GM12878 (cell line): ENCODE data around the gene CKAP5. TPM values are rescaled to one million over a fixed set of nuclear protein-coding genes. Genes with fewer than 3 reads are reported as not detected.

Experiments used
- ATAC-seq: fragments of 200-7000 bp; cut with Tn5 transposase; 3 replicates; pipeline ENCODE4 v1.9.1; 2020; ENCODE audit warnings: mild to moderate bottlenecking, moderate library complexity
- BruUV-seq: library from RNA; stranded (reverse); fragments of 400-500 nt; replicated peaks from 2 replicates; lab custom pipeline; 2021; lab: Mats Ljungman, UMichigan
- CTCF ChIA-PET: fragments of 300-600 bp; sonication (Branson Sonifier 250); formaldehyde crosslinking; extraction: SDS; loops from one replicate; lab custom pipeline; 2021; ENCODE audit warnings: inconsistent platforms; lab: Yijun Ruan, JAX
- POLR2A ChIA-PET: fragments of 350-600 bp; formaldehyde crosslinking; extraction: SDS; loops from one replicate; lab custom pipeline; 2021; ENCODE audit warnings: inconsistent platforms; lab: Charles Lee
- RAD21 ChIA-PET: fragments of 300-600 bp; sonication (Branson Sonifier 250); formaldehyde crosslinking; loops from one replicate; lab custom pipeline; 2023; ENCODE audit warnings: antibody characterized with exemption; ENCODE audit not compliant: unreplicated experiment; lab: Charles Lee
- SMC1A ChIA-PET: fragments of 300-600 bp; sonication (Branson Sonifier 250); formaldehyde crosslinking; loops from one replicate; lab custom pipeline; 2023; ENCODE audit not compliant: unreplicated experiment, uncharacterized antibody; lab: Charles Lee
- DNase-seq: peaks from one replicate; pipeline ENCODE4 v3.0.0-alpha.2; 2011; ENCODE audit warnings: low read depth, low spot score
- FAIRE-seq: peaks from 3 replicates; lab custom pipeline; 2011; peaks lifted over from hg19 to GRCh38; lab: Jason Lieb, UNC
- H2AFZ ChIP-seq: 2 replicates; pipeline ENCODE4 v1.6.0; 2011; ENCODE audit warnings: low read depth, low read length, control low read depth; ENCODE audit not compliant: control insufficient read depth
- H3K27ac ChIP-seq: 2 replicates; pipeline ENCODE4 v1.5.1; 2011; ENCODE audit warnings: control low read depth; ENCODE audit not compliant: control insufficient read depth, insufficient read depth
- H3K27me3 ChIP-seq, 2 experiments: replicated peaks in 1 of 2; 2 replicates each; pipeline versions ENCODE4 v1.6.0 to v1.6.1; 2011; ENCODE audit warnings: low read length in 1 of 2; ENCODE audit not compliant: control insufficient read depth in 2 of 2, insufficient read depth in 2 of 2
- H3K36me3 ChIP-seq, 2 experiments: 2 replicates each; pipeline ENCODE4 v1.5.1; 2011; ENCODE audit warnings: low read length in 1 of 2; ENCODE audit not compliant: control insufficient read depth in 2 of 2, insufficient read depth in 2 of 2
- H3K4me1 ChIP-seq: 2 replicates; pipeline ENCODE4 v1.6.1; 2011; ENCODE audit warnings: mild to moderate bottlenecking, low read length, moderate library complexity, mixed read lengths; ENCODE audit not compliant: control insufficient read depth, insufficient read depth
- H3K4me2 ChIP-seq: 2 replicates; pipeline ENCODE4 v1.6.0; 2011; ENCODE audit warnings: control low read depth; ENCODE audit not compliant: control insufficient read depth, insufficient read depth
- H3K4me3 ChIP-seq: fragments of 200-600 bp; sonication (generic); 2 replicates; pipeline ENCODE4 v1.5.1; 2016
- H3K79me2 ChIP-seq: 2 replicates; pipeline ENCODE4 v1.6.0; 2011; ENCODE audit warnings: low read length; ENCODE audit not compliant: control insufficient read depth, insufficient read depth
- H3K9ac ChIP-seq: 2 replicates; pipeline ENCODE4 v1.8.0; 2011; ENCODE audit warnings: low read length, control low read depth, mixed read lengths; ENCODE audit not compliant: control insufficient read depth, insufficient read depth
- H3K9me3 ChIP-seq: replicated peaks from 3 replicates; pipeline ENCODE4 v1.5.1; 2011; ENCODE audit warnings: mild to moderate bottlenecking, low read length; ENCODE audit not compliant: control insufficient read depth, insufficient read depth
- H4K20me1 ChIP-seq: 2 replicates; pipeline ENCODE4 v1.6.0; 2011; ENCODE audit not compliant: control insufficient read depth, insufficient read depth
- ASH2L ChIP-seq: fragments of 300-600, 200-600 bp; sonication (generic); IDR thresholded peaks from 2 replicates; pipeline ENCODE4 v1.6.1; 2017; ENCODE audit warnings: low read depth, mild to moderate bottlenecking, borderline replicate concordance
- BHLHE40 ChIP-seq, 2 experiments: fragments of 450-650 bp in 1 of 2; IDR thresholded peaks; 2 replicates each; pipeline ENCODE4 v1.6.1; 2011 to 2017; ENCODE audit warnings: low read depth in 2 of 2, borderline replicate concordance in 1 of 2, improper control_type of control experiment in 1 of 2, low read length in 1 of 2, mild to moderate bottlenecking in 1 of 2
- BMI1 ChIP-seq: fragments of 450-650 bp; IDR thresholded peaks from 2 replicates; pipeline ENCODE4 v1.6.1; 2016; ENCODE audit warnings: mild to moderate bottlenecking, moderate library complexity, borderline replicate concordance
- CREB1 ChIP-seq: IDR thresholded peaks from 2 replicates; pipeline ENCODE4 v1.6.1; 2012; ENCODE audit warnings: low read depth, mild to moderate bottlenecking, inconsistent platforms
- CTCF ChIP-seq, 3 experiments: IDR thresholded peaks in 2 of 3; conservative IDR thresholded peaks in 1 of 3; 2 replicates each; pipeline ENCODE4 v1.5.1; 2011; ENCODE audit warnings: low read depth in 3 of 3, low read length in 3 of 3, mild to moderate bottlenecking in 3 of 3, control low read depth in 2 of 3, moderate library complexity in 2 of 3, inconsistent platforms in 1 of 3, mixed read lengths in 1 of 3; ENCODE audit not compliant: control insufficient read depth in 2 of 3, insufficient read depth in 1 of 3; ENCODE audit errors: extremely low read depth in 1 of 3
- E4F1 ChIP-seq: fragments of 450-650 bp; IDR thresholded peaks from 2 replicates; pipeline ENCODE4 v1.6.1; 2018; ENCODE audit warnings: borderline replicate concordance, mild to moderate bottlenecking; ENCODE audit not compliant: partially characterized antibody
- MTA2 ChIP-seq: fragments of 450-650 bp; IDR thresholded peaks from 2 replicates; pipeline ENCODE4 v1.6.1; 2016; ENCODE audit warnings: low read depth, mild to moderate bottlenecking, moderate library complexity
- MTA3 ChIP-seq: IDR thresholded peaks from 2 replicates; pipeline ENCODE4 v1.6.1; 2012; ENCODE audit warnings: low read length, inconsistent platforms, borderline replicate concordance
- RB1 ChIP-seq: fragments of 450-650 bp; formaldehyde crosslinking; IDR thresholded peaks from 2 replicates; pipeline ENCODE4 v1.6.1; 2017; ENCODE audit warnings: mild to moderate bottlenecking, borderline replicate concordance
- RELA ChIP-seq: fragments of 450-650 bp; IDR thresholded peaks from 2 replicates; pipeline ENCODE4 v1.8.0; 2014; ENCODE audit warnings: borderline replicate concordance; ENCODE audit not compliant: partially characterized antibody
- SIX5 ChIP-seq: IDR thresholded peaks from 2 replicates; pipeline ENCODE4 v1.6.1; 2011; ENCODE audit warnings: mild to moderate bottlenecking, low read depth, low read length, moderate library complexity; ENCODE audit not compliant: severe bottlenecking
- SMC3 ChIP-seq: IDR thresholded peaks from 2 replicates; pipeline ENCODE4 v1.6.1; 2011; ENCODE audit warnings: low read length, improper control_type of control experiment, borderline replicate concordance
- SREBF1 ChIP-seq: IDR thresholded peaks from 2 replicates; pipeline ENCODE4 v1.6.1; 2012; ENCODE audit warnings: mild to moderate bottlenecking, low read length
- SUPT20H ChIP-seq: IDR thresholded peaks from 2 replicates; pipeline ENCODE4 v1.6.1; 2011; ENCODE audit warnings: low read depth, mild to moderate bottlenecking, low read length, moderate library complexity, borderline replicate concordance; ENCODE audit not compliant: control insufficient read depth
- TAF1 ChIP-seq: IDR thresholded peaks from 2 replicates; pipeline ENCODE4 v1.6.1; 2011; ENCODE audit warnings: mild to moderate bottlenecking, low read depth, low read length, borderline replicate concordance
- ZZZ3 ChIP-seq: IDR thresholded peaks from 2 replicates; pipeline ENCODE4 v1.6.1; 2011; ENCODE audit warnings: low read depth; ENCODE audit not compliant: control insufficient read depth, insufficient read length
- WGBS: methylation state at CpG from one replicate; pipeline ENCODE4 v1.1.6; 2016; ENCODE audit warnings: low lambda C conversion rate; ENCODE audit not compliant: insufficient replicate concordance, insufficient coverage; ENCODE audit errors: missing lambda C conversion rate; 5-methylcytosine and 5-hydroxymethylcytosine counted together
- in situ Hi-C: fragments of 300-500 bp; cut with MboI; formaldehyde crosslinking; loops from 9 replicates; pipeline ENCODE4 v1.14.3; 2018; ENCODE audit warnings: mixed read lengths
- intact Hi-C: fragments of 100-400 bp; cut with micrococcal nuclease; formaldehyde crosslinking; loops from one replicate; pipeline ENCODE4 v1.14.2; 2022; ENCODE audit not compliant: unreplicated experiment
- polyA plus RNA-seq, 11 experiments: library from polyadenylated mRNA; depleted of rRNA in 4 of 11; unstranded in 6 of 11; stranded (reverse) in 5 of 11; fragments of >200 nt; fragmentation: Nextera tagmentation in 4 of 11; fragmentation: Illumina TruSeq in 1 of 11; extraction: Ambion mirVana in 4 of 11; extraction: Trizol in 1 of 11; gene quantifications; 1 replicate in 1 of 11; 2 replicates in 10 of 11; pipeline versions ENCODE4 v1.2.1 to v1.2.3, GENCODE V29; 2011 to 2016; ENCODE audit warnings: inconsistent platforms in 2 of 11, missing spikeins in 2 of 11, low read depth in 1 of 11
- total RNA-seq, 4 experiments: library from RNA; depleted of rRNA in 3 of 4; stranded (reverse); fragments of >200 nt in 3 of 4; fragmentation: Illumina TruSeq in 1 of 4; extraction: Trizol in 1 of 4; gene quantifications; 2 replicates each; pipeline versions ENCODE4 v1.2.1 to v1.2.3, GENCODE V29; 2013 to 2021
- TF ChIP-seq, protein P1 (sequence below): IDR thresholded peaks from 2 replicates; pipeline ENCODE4 v1.6.1; 2011; ENCODE audit warnings: mild to moderate bottlenecking, low read depth, low read length, moderate library complexity; ENCODE audit not compliant: insufficient replicate concordance

CKAP5 gene
- total and polyA plus RNA-seq, 10 of the 15 experiments (the other 5 are each of a cell fraction or from before 2014, with no cell fraction given): 20.1 to 161 (median 79.8) TPM

GRCh38 chr11:46877580-46877979 is 31.5 kb upstream of the CKAP5 start (continued):
- TF ChIP-seq E4F1: no peak

- ChIA-PET CTCF (interaction anchor here (0.6 kb wide), 1 partner anchor 13 kb away, joined by 3 read pairs; no protein-coding TSS in a partner anchor), POLR2A (no interaction called here), SMC1A (interaction anchor here (1.2 to 1.3 kb wide), 2 partner anchors 10 to 277 kb away, joined by 3 to 4 read pairs; no protein-coding TSS in a partner anchor), RAD21 (no interaction called here)
- DNase-seq: no peak
- Histone ChIP-seq H3K4me2 (no peak overlapping the region), H3K36me3 (no peaks in the 10 kb centered on the region), H3K9ac (no peak overlapping the region), H3K27me3 (peaks cover 0 to 2% of the 10 kb centered on the region in 2 experiments; a peak in 2 of 4 replicates), H3K9me3 (no peaks in the 10 kb centered on the region), H3K4me1 (no peaks in the 10 kb centered on the region), H3K79me2 (no peaks in the 10 kb centered on the region), H3K4me3 (no peak overlapping the region), H3K27ac (no peak overlapping the region), H4K20me1 (no peaks in the 10 kb centered on the region), H2AFZ (no peak overlapping the region)
- no peak for FAIRE-seq
- 54% methylated on average over 11 of the region's 11 CpGs for WGBS
- no TSS peak for BruUV-seq
- intact Hi-C loops: no loop called here
- in situ Hi-C loops: no loop called here
- ATAC-seq: no peak
- TF ChIP-seq SUPT20H (no peak), ZZZ3 (no peak), SREBF1 (no peak), SIX5 (no peak), BMI1 (no peak), SMC3 (no peak), ASH2L (no peak), MTA2 (no peak), TAF1 (no peak), CREB1 (no peak), RB1 (no peak), CTCF (IDR thresholded peaks at IDR 0.05 in 2 of 3, conservative IDR thresholded peaks at IDR 0.05 in 1 of 3; ENCODE audit: control insufficient read depth in 2 of 3, extremely low read depth in 1 of 3, insufficient read depth in 1 of 3, low read depth in 3 of 3, low read length in 3 of 3) (no peak), RELA (no peak), BHLHE40 (IDR thresholded peaks at IDR 0.05; ENCODE audit: borderline replicate concordance in 1 of 2, low read depth in 2 of 2, low read length in 1 of 2) (no peak), MTA3 (no peak)
- TF ChIP-seq, protein P1, sequence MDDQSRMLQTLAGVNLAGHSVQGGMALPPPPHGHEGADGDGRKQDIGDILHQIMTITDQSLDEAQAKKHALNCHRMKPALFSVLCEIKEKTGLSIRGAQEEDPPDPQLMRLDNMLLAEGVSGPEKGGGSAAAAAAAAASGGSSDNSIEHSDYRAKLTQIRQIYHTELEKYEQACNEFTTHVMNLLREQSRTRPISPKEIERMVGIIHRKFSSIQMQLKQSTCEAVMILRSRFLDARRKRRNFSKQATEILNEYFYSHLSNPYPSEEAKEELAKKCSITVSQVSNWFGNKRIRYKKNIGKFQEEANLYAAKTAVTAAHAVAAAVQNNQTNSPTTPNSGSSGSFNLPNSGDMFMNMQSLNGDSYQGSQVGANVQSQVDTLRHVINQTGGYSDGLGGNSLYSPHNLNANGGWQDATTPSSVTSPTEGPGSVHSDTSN: no peak
Observed at GRCh38 chr11:46876471-46876870, 30.4 kb upstream of the CKAP5 start.
